Measurements from ENCODE around the gene TFF3. TPM values are rescaled to one million over a fixed set of nuclear protein-coding genes. Genes with fewer than 3 reads are reported as not detected.

TFF3 gene
- total RNA-seq, 4 donors from 2014 or later, result 1.9 to 8.0 (median 5.5) TPM; not detected in 1

DNA sequence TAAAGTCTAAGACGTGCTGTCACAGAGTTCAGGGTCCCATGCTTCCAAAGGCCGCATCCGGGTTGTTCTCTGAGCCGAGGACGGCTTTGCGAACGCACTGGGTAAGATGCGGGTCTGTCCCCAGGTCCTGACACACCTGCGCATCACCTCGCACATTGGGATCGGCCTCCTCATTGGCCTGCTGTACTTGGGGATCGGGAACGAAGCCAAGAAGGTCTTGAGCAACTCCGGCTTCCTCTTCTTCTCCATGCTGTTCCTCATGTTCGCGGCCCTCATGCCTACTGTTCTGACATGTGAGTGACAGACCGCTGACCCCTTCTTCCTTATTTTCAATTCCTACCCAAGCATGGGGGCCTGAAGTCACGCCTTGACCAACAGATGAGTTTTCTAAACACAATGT lies 25.3 kb downstream of the TFF3 start:
- DNase-seq (ENCODE audit: low spot score in 2 of 2), result no peak
- Histone ChIP-seq H3K27ac (no peak overlapping the region), H3K27me3 (no peaks in the 10 kb centered on the region), H3K4me1 (no peaks in the 10 kb centered on the region), H3K36me3 (peaks cover 80% of the 10 kb centered on the region), H3K9me3 (no peaks in the 10 kb centered on the region), H3K4me3 (no peak overlapping the region)
- 90% methylated on average over 18 of the region's 18 CpGs for WGBS
- TF ChIP-seq POLR2A (IDR thresholded peaks at IDR 0.05) (no peak), POLR2AphosphoS5 (IDR thresholded peaks at IDR 0.05) (no peak), EP300 (IDR thresholded peaks at IDR 0.05) (no peak)
- TF ChIP-seq, protein P1, sequence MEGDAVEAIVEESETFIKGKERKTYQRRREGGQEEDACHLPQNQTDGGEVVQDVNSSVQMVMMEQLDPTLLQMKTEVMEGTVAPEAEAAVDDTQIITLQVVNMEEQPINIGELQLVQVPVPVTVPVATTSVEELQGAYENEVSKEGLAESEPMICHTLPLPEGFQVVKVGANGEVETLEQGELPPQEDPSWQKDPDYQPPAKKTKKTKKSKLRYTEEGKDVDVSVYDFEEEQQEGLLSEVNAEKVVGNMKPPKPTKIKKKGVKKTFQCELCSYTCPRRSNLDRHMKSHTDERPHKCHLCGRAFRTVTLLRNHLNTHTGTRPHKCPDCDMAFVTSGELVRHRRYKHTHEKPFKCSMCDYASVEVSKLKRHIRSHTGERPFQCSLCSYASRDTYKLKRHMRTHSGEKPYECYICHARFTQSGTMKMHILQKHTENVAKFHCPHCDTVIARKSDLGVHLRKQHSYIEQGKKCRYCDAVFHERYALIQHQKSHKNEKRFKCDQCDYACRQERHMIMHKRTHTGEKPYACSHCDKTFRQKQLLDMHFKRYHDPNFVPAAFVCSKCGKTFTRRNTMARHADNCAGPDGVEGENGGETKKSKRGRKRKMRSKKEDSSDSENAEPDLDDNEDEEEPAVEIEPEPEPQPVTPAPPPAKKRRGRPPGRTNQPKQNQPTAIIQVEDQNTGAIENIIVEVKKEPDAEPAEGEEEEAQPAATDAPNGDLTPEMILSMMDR (IDR thresholded peaks at IDR 0.05), result no peak

DNA sequence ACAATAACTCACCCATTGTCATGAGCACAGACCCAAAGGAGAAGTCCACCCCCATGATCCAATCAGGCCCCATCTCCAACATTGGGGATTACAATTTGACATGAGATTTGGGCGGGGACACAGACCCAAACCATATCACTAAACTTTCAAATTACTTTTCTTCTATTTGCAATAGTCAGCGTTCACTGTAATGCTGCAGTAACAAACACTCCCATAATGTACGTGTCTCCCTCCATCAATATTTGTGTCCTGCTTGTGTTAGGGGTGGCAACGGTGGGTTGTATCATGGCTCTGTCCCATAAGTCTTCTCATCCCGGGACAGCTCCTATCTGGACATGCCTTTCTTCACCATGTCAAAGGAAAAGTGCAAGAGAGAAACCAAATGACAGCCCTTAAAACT lies 26.2 kb downstream of the TFF3 start:
- peaks cover 79% of the 10 kb centered on the region for H3K36me3 ChIP-seq
- no peak for TF ChIP-seq POLR2A (IDR thresholded peaks at IDR 0.05)
- TF ChIP-seq, protein P1 (IDR thresholded peaks at IDR 0.05), result no peak
- no peak for TF ChIP-seq POLR2AphosphoS5 (IDR thresholded peaks at IDR 0.05)
- no peak for TF ChIP-seq EP300 (IDR thresholded peaks at IDR 0.05)
- H3K27me3 ChIP-seq, result no peaks in the 10 kb centered on the region
- H3K4me1 ChIP-seq, result no peaks in the 10 kb centered on the region
- WGBS, result 95% methylated on average over 5 of the region's 5 CpGs
- H3K9me3 ChIP-seq, result no peaks in the 10 kb centered on the region
- no peak overlapping the region for H3K4me3 ChIP-seq
- no peak for DNase-seq (ENCODE audit: low spot score in 2 of 2)
- no peak overlapping the region for H3K27ac ChIP-seq

DNA sequence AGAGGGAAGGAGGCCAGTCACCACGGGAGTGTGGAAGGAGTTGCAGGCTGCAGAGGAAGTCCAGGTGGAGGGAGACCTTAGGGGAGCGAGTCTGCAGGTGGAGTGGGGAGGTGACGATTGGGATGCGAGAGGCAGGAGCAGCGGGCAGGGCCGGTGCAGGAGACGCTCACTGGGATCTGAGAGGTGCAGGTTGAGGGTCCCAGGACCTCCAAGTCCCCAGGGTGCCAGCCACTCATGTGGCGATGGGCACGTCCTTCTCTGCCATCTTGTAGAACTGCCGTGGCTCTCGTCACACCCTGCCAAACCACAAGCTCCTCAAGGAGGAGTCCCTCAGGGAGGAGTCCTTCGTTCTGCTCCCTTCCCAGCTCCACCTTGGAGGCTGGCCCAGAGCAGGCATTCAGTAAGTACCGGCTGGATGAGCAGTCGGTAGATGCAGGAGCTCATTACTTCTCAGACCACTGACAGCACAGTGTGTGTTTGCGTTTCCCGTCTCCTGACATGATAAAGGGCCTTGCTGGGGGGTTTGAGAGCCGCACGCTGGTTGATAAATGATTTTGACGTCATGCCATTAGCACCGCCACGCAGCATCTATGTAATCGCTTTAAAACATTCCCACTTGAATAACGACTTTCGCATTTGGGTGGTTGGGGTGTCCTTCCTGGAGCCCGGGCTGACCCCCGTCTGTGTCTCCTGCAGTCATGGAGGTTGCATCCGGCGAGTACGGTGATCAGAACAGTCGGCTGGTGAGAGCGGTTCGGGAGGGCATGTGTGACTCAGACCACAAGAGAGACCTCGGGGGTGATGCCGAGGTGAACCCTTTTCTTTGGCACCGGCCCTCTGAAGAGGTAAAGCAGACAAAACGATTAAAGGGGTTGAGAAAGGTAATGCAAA lies 27.8 kb downstream of the TFF3 start:
- H3K27me3 ChIP-seq, result no peaks in the 10 kb centered on the region
- no peak for DNase-seq (ENCODE audit: low spot score in 2 of 2)
- no peaks in the 10 kb centered on the region for H3K4me1 ChIP-seq
- no peaks in the 10 kb centered on the region for H3K9me3 ChIP-seq
- TF ChIP-seq POLR2A (IDR thresholded peaks at IDR 0.05), result no peak
- TF ChIP-seq EP300 (IDR thresholded peaks at IDR 0.05), result no peak
- TF ChIP-seq, protein P1 (IDR thresholded peaks at IDR 0.05), result no peak
- no peak for TF ChIP-seq POLR2AphosphoS5 (IDR thresholded peaks at IDR 0.05)
- no peak overlapping the region for H3K4me3 ChIP-seq
- H3K27ac ChIP-seq, result no peak overlapping the region
- 92% methylated on average over 36 of the region's 36 CpGs for WGBS
- peaks cover 78% of the 10 kb centered on the region for H3K36me3 ChIP-seq

DNA sequence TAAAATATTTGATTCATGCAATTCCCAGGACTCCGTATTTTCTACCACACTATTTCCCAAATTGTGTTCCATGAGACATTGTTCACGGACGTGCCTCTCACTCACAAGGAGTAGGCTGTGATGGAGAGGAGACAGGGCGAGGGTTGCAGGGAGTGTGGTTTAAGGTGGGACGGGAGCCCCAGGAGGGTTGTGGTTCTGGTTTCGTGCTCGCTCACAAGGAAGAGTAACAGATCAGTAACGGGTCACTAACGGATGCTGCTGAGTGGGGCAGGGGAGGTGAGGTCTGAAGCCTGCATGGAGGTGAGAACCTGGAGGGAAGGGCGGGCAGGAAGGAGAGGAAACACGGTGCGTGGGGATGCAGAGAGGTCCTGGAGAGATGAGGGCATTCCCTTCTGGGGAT lies 28.8 kb downstream of the TFF3 start:
- Histone ChIP-seq H3K27ac (no peak overlapping the region), H3K4me3 (no peak overlapping the region), H3K27me3 (no peaks in the 10 kb centered on the region), H3K4me1 (no peaks in the 10 kb centered on the region), H3K36me3 (peaks cover 77% of the 10 kb centered on the region), H3K9me3 (no peaks in the 10 kb centered on the region)
- TF ChIP-seq POLR2AphosphoS5 (IDR thresholded peaks at IDR 0.05) (no peak), POLR2A (IDR thresholded peaks at IDR 0.05) (no peak), EP300 (IDR thresholded peaks at IDR 0.05) (no peak)
- TF ChIP-seq, protein P1 (IDR thresholded peaks at IDR 0.05), result no peak
- DNase-seq (ENCODE audit: low spot score in 2 of 2), result no peak
- 91% methylated on average over 12 of the region's 12 CpGs for whole genome bisulfite sequencing

DNA sequence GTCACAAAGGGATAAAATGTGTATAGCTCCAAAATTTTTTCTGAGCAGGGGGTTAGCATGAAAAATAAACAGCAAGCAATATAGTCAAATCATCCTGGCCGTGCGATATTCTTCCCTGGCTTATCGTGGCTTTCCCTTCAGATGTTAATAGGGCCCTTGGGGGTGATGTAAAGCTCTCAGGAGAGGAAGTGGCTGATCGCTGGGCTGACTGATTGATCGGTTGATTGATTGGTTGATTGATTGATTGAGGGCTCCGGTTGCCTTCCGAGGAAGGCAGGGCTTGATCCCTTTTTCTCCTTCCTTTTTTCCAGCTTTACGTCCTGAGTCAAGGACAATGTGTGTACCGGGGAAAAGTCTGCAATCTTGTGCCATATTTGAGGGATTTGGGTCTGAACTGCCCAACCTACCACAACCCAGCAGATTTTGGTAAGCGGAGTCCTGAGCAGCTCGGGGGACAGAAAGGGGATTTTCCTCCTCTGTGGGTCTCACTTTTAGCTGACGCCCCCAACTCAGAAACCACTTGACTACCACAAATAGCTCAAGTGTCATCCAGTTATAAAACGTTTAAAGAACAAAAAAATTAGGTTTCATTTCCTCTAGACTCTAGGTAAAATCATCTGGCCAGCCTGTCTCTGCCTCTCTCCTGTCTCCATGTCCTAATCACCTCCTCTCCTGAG lies 29.5 kb downstream of the TFF3 start:
- Histone ChIP-seq H3K4me3 (no peak overlapping the region), H3K9me3 (no peaks in the 10 kb centered on the region), H3K4me1 (no peaks in the 10 kb centered on the region), H3K27me3 (no peaks in the 10 kb centered on the region), H3K36me3 (peaks cover 76% of the 10 kb centered on the region), H3K27ac (no peak overlapping the region)
- no peak for DNase-seq (ENCODE audit: low spot score in 2 of 2)
- whole genome bisulfite sequencing, result 88% methylated on average over 13 of the region's 13 CpGs
- TF ChIP-seq, protein P1 (IDR thresholded peaks at IDR 0.05), result no peak
- TF ChIP-seq POLR2A (IDR thresholded peaks at IDR 0.05), result no peak

All from suprapubic skin (tissue), 4 donors.